HG02938 (cell line): ENCODE data around the gene SPATA16.

Experiments used
- ATAC-seq: cut with Tn5 transposase; IDR thresholded peaks from one replicate; pipeline ENCODE4 v1.9.1; 2021; ENCODE audit warnings: mild to moderate bottlenecking, moderate library complexity; ENCODE audit not compliant: unreplicated experiment

Gene SPATA16

GRCh38 chr3:172840913-172841312 is 300.1 kb downstream of the SPATA16 start:
- ATAC-seq = no peak

- no peak for ATAC-seq
These were observed 300.6 kb downstream of the SPATA16 start for GRCh38 chr3:172840463-172840862.

GRCh38 chr3:172839679-172840078 is 301.4 kb downstream of the SPATA16 start:
- ATAC-seq = no peak
